Peyer's patch (tissue), 4 donors: Measurements from ENCODE around the gene LHFPL2. TPM values are rescaled to one million over a fixed set of nuclear protein-coding genes. Genes with fewer than 3 reads are reported as not detected.

Experiments
- DNase-seq, 3 donors: peaks; one replicate each; pipeline ENCODE4 v3.0.0-alpha.2; 2017 to 2019
- H3K27ac ChIP-seq, 4 donors: fragments of 200-600 bp; sonication (generic); one replicate each; pipeline ENCODE4 v1.5.1; 2016 to 2019
- H3K27me3 ChIP-seq, 2 donors: fragments of 200-600 bp; sonication (generic); one replicate each; pipeline ENCODE4 v1.5.1; 2019
- H3K36me3 ChIP-seq, 3 donors: fragments of 200-600 bp; sonication (generic); one replicate each; pipeline ENCODE4 v1.5.1; 2016 to 2019
- H3K4me1 ChIP-seq, 4 donors: fragments of 200-600 bp; sonication (generic); one replicate each; pipeline ENCODE4 v1.5.1; 2016 to 2019
- H3K4me3 ChIP-seq, 4 donors: fragments of 200-600 bp; sonication (generic); 1 replicate in 3 of 4; 2 replicates in 1 of 4; pipeline ENCODE4 v1.5.1; 2016 to 2019; ENCODE audit warnings: mild to moderate bottlenecking in 1 of 4
- H3K9me3 ChIP-seq, 4 donors: fragments of 200-600 bp; sonication (generic); one replicate each; pipeline ENCODE4 v1.5.1; 2016 to 2019; ENCODE audit warnings: mild to moderate bottlenecking in 1 of 4
- CTCF ChIP-seq, 6 experiments: fragments of 450-650 bp in 4 of 6; fragments of 200-600 bp in 2 of 6; sonication (generic) in 1 of 6; IDR thresholded peaks; one replicate each; pipeline ENCODE4 v1.5.1; 2017 to 2019; ENCODE audit warnings: antibody characterized with exemption in 6 of 6, mild to moderate bottlenecking in 3 of 6, moderate library complexity in 1 of 6
- POLR2A ChIP-seq, 2 donors: fragments of 450-650 bp; IDR thresholded peaks; one replicate each; pipeline ENCODE4 v1.5.1; 2017; ENCODE audit warnings: antibody characterized with exemption in 2 of 2, mild to moderate bottlenecking in 2 of 2, moderate library complexity in 2 of 2
- total RNA-seq, 4 donors: library from RNA; depleted of rRNA; stranded (reverse); fragments of >200 nt; gene quantifications; one replicate each; pipeline ENCODE4 v1.1.0, GENCODE V29; 2016

The LHFPL2 gene
- total RNA-seq, 4 donors from 2014 or later: 22.3 to 63.4 (median 55.7) TPM

GRCh38 chr5:78527054-78527859 is 121.3 kb downstream of the LHFPL2 start:
- H3K9me3 ChIP-seq: no peaks in the 10 kb centered on the region
- TF ChIP-seq CTCF (IDR thresholded peaks at IDR 0.05): no peak
- TF ChIP-seq POLR2A (IDR thresholded peaks at IDR 0.05): no peak
- peak in 1 of 3 donors; percentile 74 for DNase-seq
- H3K4me1 ChIP-seq: peaks cover 0 to 29% (median 2%) of the 10 kb centered on the region in 4 donors
- no peaks in the 10 kb centered on the region for H3K27me3 ChIP-seq
- peak overlapping the region; percentile 31 to 83 (median 46) for H3K27ac ChIP-seq
- H3K4me3 ChIP-seq: no peak overlapping the region
- H3K36me3 ChIP-seq: no peaks in the 10 kb centered on the region

- Histone ChIP-seq H3K9me3 (no peaks in the 10 kb centered on the region), H3K36me3 (no peaks in the 10 kb centered on the region), H3K27me3 (no peaks in the 10 kb centered on the region), H3K27ac (peak overlapping the region in 3 of 4 donors; percentile 2 to 83 (median 3)), H3K4me3 (no peak overlapping the region), H3K4me1 (peaks cover 0 to 40% (median 6%) of the 10 kb centered on the region in 4 donors)
- TF ChIP-seq CTCF (IDR thresholded peaks at IDR 0.05) (no peak), POLR2A (IDR thresholded peaks at IDR 0.05) (no peak)
- no peak for DNase-seq
These were observed 122.5 kb downstream of the LHFPL2 start for GRCh38 chr5:78526049-78526525.

GRCh38 chr5:78523314-78524193 is 125.0 kb downstream of the LHFPL2 start:
- H3K4me1 ChIP-seq: peaks cover 0 to 63% (median 12%) of the 10 kb centered on the region in 4 donors
- peak overlapping the region in 2 of 4 donors; percentile 66 to 78 for H3K27ac ChIP-seq
- H3K4me3 ChIP-seq: no peak overlapping the region
- H3K27me3 ChIP-seq: no peaks in the 10 kb centered on the region
- H3K9me3 ChIP-seq: no peaks in the 10 kb centered on the region
- DNase-seq: peak in 1 of 3 donors; percentile 19
- TF ChIP-seq CTCF (IDR thresholded peaks at IDR 0.05) (no peak), POLR2A (IDR thresholded peaks at IDR 0.05) (no peak)
- no peaks in the 10 kb centered on the region for H3K36me3 ChIP-seq

GRCh38 chr5:78522476-78523260 is 125.9 kb downstream of the LHFPL2 start:
- no peaks in the 10 kb centered on the region for H3K27me3 ChIP-seq
- H3K27ac ChIP-seq: peak overlapping the region in 2 of 4 donors; percentile 66 to 78
- no peak overlapping the region for H3K4me3 ChIP-seq
- H3K4me1 ChIP-seq: peaks cover 0 to 62% (median 12%) of the 10 kb centered on the region in 4 donors
- no peaks in the 10 kb centered on the region for H3K36me3 ChIP-seq
- no peaks in the 10 kb centered on the region for H3K9me3 ChIP-seq
- DNase-seq: peak in 1 of 3 donors; percentile 57
- TF ChIP-seq POLR2A (IDR thresholded peaks at IDR 0.05) (no peak), CTCF (IDR thresholded peaks at IDR 0.05) (no peak)

- Histone ChIP-seq H3K36me3 (no peaks in the 10 kb centered on the region), H3K27me3 (no peaks in the 10 kb centered on the region), H3K4me3 (no peak overlapping the region), H3K4me1 (peaks cover 0 to 57% (median 12%) of the 10 kb centered on the region in 4 donors), H3K9me3 (no peaks in the 10 kb centered on the region), H3K27ac (peak overlapping the region in 2 of 4 donors; percentile 66 to 78)
- DNase-seq: peak in 1 of 3 donors; percentile 4
- TF ChIP-seq POLR2A (IDR thresholded peaks at IDR 0.05) (no peak), CTCF (IDR thresholded peaks at IDR 0.05) (no peak)
These were observed 127.1 kb downstream of the LHFPL2 start for GRCh38 chr5:78521455-78521854.
